Measurements from ENCODE around the gene METTL23. TPM values are rescaled to one million over a fixed set of nuclear protein-coding genes. Genes with fewer than 3 reads are reported as not detected.
A peak's percentile ranks its signal among the peaks of the same experiment; 100 is the strongest.

METTL23 gene
- total and polyA plus RNA-seq, 2 of the 8 experiments (the other 6 are each of a cell fraction or from before 2014, with no cell fraction given) = 36.1 to 60.2 TPM

DNA sequence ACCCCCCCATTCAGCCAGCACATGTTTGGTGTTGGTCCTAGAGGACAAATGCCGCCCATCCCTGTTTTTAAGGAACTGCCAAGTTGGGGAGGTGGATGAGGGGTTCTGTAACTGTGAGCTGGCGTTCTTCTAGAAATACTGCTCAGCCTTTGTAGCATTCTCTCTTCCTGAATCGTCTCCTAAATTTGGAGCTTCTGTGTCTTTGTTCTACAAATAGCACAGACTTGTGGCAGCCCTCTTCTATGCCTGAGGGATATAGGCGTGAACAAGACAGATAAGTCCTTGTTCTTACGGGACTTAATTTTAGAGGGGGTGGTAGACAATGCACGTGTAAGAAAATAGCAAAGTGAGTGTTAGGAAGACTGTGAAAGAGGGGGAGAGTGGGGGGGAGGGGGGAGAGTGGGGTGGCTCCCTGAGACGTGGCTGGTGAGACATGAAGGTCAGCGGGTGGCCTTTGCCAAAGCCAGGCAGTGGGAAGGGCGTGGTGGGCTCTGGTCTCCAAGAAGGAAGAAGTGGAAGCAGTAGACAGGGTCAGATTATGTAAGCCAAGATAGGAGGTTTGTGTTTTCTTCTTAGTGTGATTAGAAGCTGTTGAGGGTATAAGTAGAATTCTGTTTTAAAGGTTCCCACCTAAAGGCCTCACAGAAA is 21.2 kb downstream of the METTL23 start:
- H4K8ac ChIP-seq (ENCODE audit: extremely low read depth, insufficient read depth, low read length) = no peak overlapping the region
- FAIRE-seq = no peak
- 86% methylated on average over 7 of the region's 9 CpGs; no CpG with 5 or more reads in 1 of the 2 experiments for WGBS, 2 experiments (ENCODE audit: extremely low coverage in 1 of 2, insufficient coverage in 1 of 2, insufficient read length in 1 of 2, insufficient replicate concordance in 2 of 2, low coverage in 1 of 2, low lambda C conversion rate in 2 of 2, missing lambda C conversion rate in 1 of 2)
- no peaks in the 10 kb centered on the region for H3K79me1 ChIP-seq (ENCODE audit: low read depth, low read length)
- H3K27ac ChIP-seq (ENCODE audit: low read depth, low read length) = no peak overlapping the region
- H2BK120ac ChIP-seq (replicated peaks; ENCODE audit: low read depth, low read length) = no peak overlapping the region
- no peak overlapping the region for H2BK20ac ChIP-seq (ENCODE audit: low read length)
- H3K4me1 ChIP-seq (replicated peaks in 1 of 4; ENCODE audit: control insufficient read depth in 3 of 4, insufficient read depth in 4 of 4, low read length in 3 of 4) = no peaks in the 10 kb centered on the region
- peaks cover 0 to 1% of the 10 kb centered on the region in 2 experiments for H4K20me1 ChIP-seq (replicated peaks in 1 of 2; ENCODE audit: control insufficient read depth in 1 of 2, insufficient read depth in 2 of 2, low read length in 2 of 2)
- no peak overlapping the region for H3K9ac ChIP-seq (replicated peaks in 1 of 4; ENCODE audit: extremely low read depth in 1 of 4, low read depth in 3 of 4, low read length in 3 of 4)
- H3K4me3 ChIP-seq (ENCODE audit: extremely low read depth in 1 of 4, insufficient read depth in 2 of 4, low read depth in 3 of 4, low read length in 4 of 4) = no peak overlapping the region
- H3K4me2 ChIP-seq (ENCODE audit: insufficient read depth in 1 of 2, low read depth in 2 of 2, low read length in 2 of 2) = no peak overlapping the region
- no peak overlapping the region for H3K23ac ChIP-seq (ENCODE audit: insufficient read length)
- H2BK12ac ChIP-seq (ENCODE audit: low read depth, low read length) = no peak overlapping the region
- H3K36me3 ChIP-seq (ENCODE audit: control insufficient read depth in 2 of 4, insufficient read depth in 4 of 4, low read length in 3 of 4) = peaks cover 4 to 24% (median 12%) of the 10 kb centered on the region in 4 experiments; a peak in 6 of 8 replicates
- H3K18ac ChIP-seq (ENCODE audit: extremely low read depth, low read length) = no peak overlapping the region
- no peaks in the 10 kb centered on the region for H3K79me2 ChIP-seq (ENCODE audit: control insufficient read depth in 1 of 2, insufficient read depth in 2 of 2, low read length in 2 of 2)
- H2BK5ac ChIP-seq (ENCODE audit: low read depth, low read length) = no peak overlapping the region
- CTCF ChIA-PET (ENCODE audit: partially characterized antibody) = interaction anchor here (0.9 kb wide), 1 partner anchor 45 kb away, joined by 3 read pairs; no protein-coding TSS in a partner anchor
- no peak overlapping the region for H2BK15ac ChIP-seq (ENCODE audit: low read length)
- H3K9me3 ChIP-seq (ENCODE audit: insufficient read depth in 2 of 2, low read depth in 1 of 2, low read length in 1 of 2) = no peaks in the 10 kb centered on the region
- H3K4ac ChIP-seq (replicated peaks; ENCODE audit: insufficient read length, low read depth, low read length) = no peak overlapping the region
- H3K23me2 ChIP-seq (ENCODE audit: low read depth, low read length) = no peaks in the 10 kb centered on the region; the same call in 1 of the 2 replicates
- no peak overlapping the region for H4K91ac ChIP-seq (replicated peaks; ENCODE audit: insufficient read length, low read length)
- H3K14ac ChIP-seq (ENCODE audit: insufficient read length) = no peak overlapping the region
- no peak overlapping the region for H2AFZ ChIP-seq (ENCODE audit: low read length)
- no peak overlapping the region for H2AK5ac ChIP-seq (ENCODE audit: low read depth, low read length)
- peak overlapping the region; percentile 19 for H3K56ac ChIP-seq (replicated peaks; ENCODE audit: insufficient read length, low read depth, low read length)
- H3K27me3 ChIP-seq (replicated peaks in 1 of 4; ENCODE audit: control insufficient read depth in 3 of 4, extremely low read depth in 1 of 4, insufficient read depth in 3 of 4, low read length in 3 of 4) = no peaks in the 10 kb centered on the region
- POLR2A ChIA-PET (ENCODE audit: partially characterized antibody) = interaction anchor here (0.8 to 1.2 kb wide), 2 partner anchors 10 to 13 kb away, joined by 3 to 4 read pairs; partner anchors contain the start of gene MFSD11
- DNase-seq (ENCODE audit: low read depth in 1 of 2, low spot score in 2 of 2) = no peak
- H4K5ac ChIP-seq (ENCODE audit: insufficient read length, low read depth, low read length) = no peak overlapping the region
- TF ChIP-seq, protein P1, sequence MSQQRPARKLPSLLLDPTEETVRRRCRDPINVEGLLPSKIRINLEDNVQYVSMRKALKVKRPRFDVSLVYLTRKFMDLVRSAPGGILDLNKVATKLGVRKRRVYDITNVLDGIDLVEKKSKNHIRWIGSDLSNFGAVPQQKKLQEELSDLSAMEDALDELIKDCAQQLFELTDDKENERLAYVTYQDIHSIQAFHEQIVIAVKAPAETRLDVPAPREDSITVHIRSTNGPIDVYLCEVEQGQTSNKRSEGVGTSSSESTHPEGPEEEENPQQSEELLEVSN (IDR thresholded peaks at IDR 0.05) = no peak
- TF ChIP-seq RFX5 (IDR thresholded peaks at IDR 0.05; ENCODE audit: borderline replicate concordance, low read depth, low read length) = no peak
- TF ChIP-seq TAF7 (optimal IDR thresholded peaks at IDR 0.05; ENCODE audit: borderline replicate concordance, low read depth, low read length) = no peak
- TF ChIP-seq NANOG (IDR thresholded peaks at IDR 0.05; ENCODE audit: insufficient read depth, low read depth, low read length, poor library complexity, severe bottlenecking) = no peak
- TF ChIP-seq MAFK (IDR thresholded peaks at IDR 0.05; ENCODE audit: low read depth, low read length) = no peak
- TF ChIP-seq POLR2AphosphoS5 (IDR thresholded peaks at IDR 0.05; ENCODE audit: low read depth, low read length) = no peak
- TF ChIP-seq, protein P2, sequence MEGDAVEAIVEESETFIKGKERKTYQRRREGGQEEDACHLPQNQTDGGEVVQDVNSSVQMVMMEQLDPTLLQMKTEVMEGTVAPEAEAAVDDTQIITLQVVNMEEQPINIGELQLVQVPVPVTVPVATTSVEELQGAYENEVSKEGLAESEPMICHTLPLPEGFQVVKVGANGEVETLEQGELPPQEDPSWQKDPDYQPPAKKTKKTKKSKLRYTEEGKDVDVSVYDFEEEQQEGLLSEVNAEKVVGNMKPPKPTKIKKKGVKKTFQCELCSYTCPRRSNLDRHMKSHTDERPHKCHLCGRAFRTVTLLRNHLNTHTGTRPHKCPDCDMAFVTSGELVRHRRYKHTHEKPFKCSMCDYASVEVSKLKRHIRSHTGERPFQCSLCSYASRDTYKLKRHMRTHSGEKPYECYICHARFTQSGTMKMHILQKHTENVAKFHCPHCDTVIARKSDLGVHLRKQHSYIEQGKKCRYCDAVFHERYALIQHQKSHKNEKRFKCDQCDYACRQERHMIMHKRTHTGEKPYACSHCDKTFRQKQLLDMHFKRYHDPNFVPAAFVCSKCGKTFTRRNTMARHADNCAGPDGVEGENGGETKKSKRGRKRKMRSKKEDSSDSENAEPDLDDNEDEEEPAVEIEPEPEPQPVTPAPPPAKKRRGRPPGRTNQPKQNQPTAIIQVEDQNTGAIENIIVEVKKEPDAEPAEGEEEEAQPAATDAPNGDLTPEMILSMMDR (IDR thresholded peaks at IDR 0.05; ENCODE audit: control extremely low read depth in 1 of 3, insufficient read depth in 1 of 3, low read depth in 1 of 3, low read length in 3 of 3) = no peak
- no peak for TF ChIP-seq SP4 (IDR thresholded peaks at IDR 0.05; ENCODE audit: low read length)
- no peak for TF ChIP-seq RXRA (IDR thresholded peaks at IDR 0.05; ENCODE audit: insufficient read depth, low read depth, low read length)
